GM19395 (cell line): ENCODE results near the gene RNF152.
A peak's percentile ranks its signal among the peaks of the same experiment; 100 is the strongest.

Source experiments
- ATAC-seq: cut with Tn5 transposase; IDR thresholded peaks from one replicate; pipeline ENCODE4 v1.9.1; 2021; ENCODE audit warnings: mild to moderate bottlenecking, moderate library complexity; ENCODE audit not compliant: unreplicated experiment

RNF152 gene

GRCh38 chr18:61894751-61895524, 2.1 kb upstream of the RNF152 start:
- no peak for ATAC-seq

- peak; percentile 81 for ATAC-seq
These were observed 1.4 kb upstream of the RNF152 start for GRCh38 chr18:61893971-61894750.

- ATAC-seq: peak; percentile 29
These were observed 633 bp upstream of the RNF152 start for GRCh38 chr18:61893309-61893970.

- no peak for ATAC-seq
These were observed 913 bp downstream of the RNF152 start for GRCh38 chr18:61891894-61892293.

- no peak for ATAC-seq
These were observed 1.5 kb downstream of the RNF152 start for GRCh38 chr18:61891271-61891670.

GRCh38 chr18:61890344-61890743, 2.5 kb downstream of the RNF152 start:
- ATAC-seq: no peak

GRCh38 chr18:61889541-61889940, 3.3 kb downstream of the RNF152 start:
- ATAC-seq: no peak

GRCh38 chr18:61888622-61889021, 4.2 kb downstream of the RNF152 start:
- ATAC-seq: no peak

GRCh38 chr18:61887838-61888237, 5.0 kb downstream of the RNF152 start:
- no peak for ATAC-seq

GRCh38 chr18:61883547-61883946, 9.3 kb downstream of the RNF152 start:
- ATAC-seq: no peak

- ATAC-seq: no peak
These were observed 10.4 kb downstream of the RNF152 start for GRCh38 chr18:61882296-61883004.

- no peak for ATAC-seq
These were observed 15.9 kb downstream of the RNF152 start for GRCh38 chr18:61876899-61877298.

- no peak for ATAC-seq
These were observed 22.7 kb downstream of the RNF152 start for GRCh38 chr18:61870151-61870550.

GRCh38 chr18:61869636-61870035, 23.2 kb downstream of the RNF152 start:
- no peak for ATAC-seq

GRCh38 chr18:61865466-61866175, 27.2 kb downstream of the RNF152 start:
- ATAC-seq: no peak

- no peak for ATAC-seq
These were observed 31.4 kb downstream of the RNF152 start for GRCh38 chr18:61861372-61861771.

GRCh38 chr18:61860302-61860701, 32.5 kb downstream of the RNF152 start:
- no peak for ATAC-seq

GRCh38 chr18:61859113-61859512, 33.7 kb downstream of the RNF152 start:
- ATAC-seq: no peak

GRCh38 chr18:61856678-61857077, 36.1 kb downstream of the RNF152 start:
- ATAC-seq: no peak
